ENCODE results near the gene TACO1. TPM values are rescaled to one million over a fixed set of nuclear protein-coding genes. Genes with fewer than 3 reads are reported as not detected.

The TACO1 gene
- total RNA-seq, 2 experiments from 2014 or later = 25.7 to 29.2 TPM

DNA sequence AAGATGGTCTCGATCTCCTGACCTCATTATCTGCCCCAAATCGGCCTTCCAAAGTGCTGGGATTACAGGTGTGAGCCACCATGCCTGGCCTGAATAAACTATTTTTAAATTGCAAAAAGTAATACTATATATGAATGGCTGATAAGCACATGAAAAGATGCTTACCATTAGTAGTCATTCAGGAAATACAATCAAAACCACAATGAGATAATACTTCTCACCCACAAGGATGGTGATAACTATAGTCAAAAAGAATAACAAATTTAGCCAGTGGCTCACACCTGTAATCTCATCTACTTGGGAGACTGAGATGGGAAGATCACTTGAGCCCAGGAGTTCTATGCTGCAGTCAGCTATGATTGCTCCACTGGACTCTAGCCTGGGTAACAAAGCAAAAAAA lies 2.4 kb upstream of the TACO1 start:
- Mint-ChIP-seq H3K4me3 (no peak overlapping the region), H3K27me3 (no peaks in the 10 kb centered on the region), H3K36me3 (ENCODE audit: low read depth) (peaks cover 7% of the 10 kb centered on the region), H3K27ac (no peak overlapping the region), H3K9me3 (ENCODE audit: low read depth) (no peaks in the 10 kb centered on the region), H3K4me1 (peaks cover 31% of the 10 kb centered on the region)
- intact Hi-C loops (cut with DNase I, micrococcal nuclease) = no loop called here
- CTCF ChIA-PET = no interaction called here
- no peak for DNase-seq
- peak; percentile 19 for ATAC-seq
- POLR2A ChIA-PET = no interaction called here

DNA sequence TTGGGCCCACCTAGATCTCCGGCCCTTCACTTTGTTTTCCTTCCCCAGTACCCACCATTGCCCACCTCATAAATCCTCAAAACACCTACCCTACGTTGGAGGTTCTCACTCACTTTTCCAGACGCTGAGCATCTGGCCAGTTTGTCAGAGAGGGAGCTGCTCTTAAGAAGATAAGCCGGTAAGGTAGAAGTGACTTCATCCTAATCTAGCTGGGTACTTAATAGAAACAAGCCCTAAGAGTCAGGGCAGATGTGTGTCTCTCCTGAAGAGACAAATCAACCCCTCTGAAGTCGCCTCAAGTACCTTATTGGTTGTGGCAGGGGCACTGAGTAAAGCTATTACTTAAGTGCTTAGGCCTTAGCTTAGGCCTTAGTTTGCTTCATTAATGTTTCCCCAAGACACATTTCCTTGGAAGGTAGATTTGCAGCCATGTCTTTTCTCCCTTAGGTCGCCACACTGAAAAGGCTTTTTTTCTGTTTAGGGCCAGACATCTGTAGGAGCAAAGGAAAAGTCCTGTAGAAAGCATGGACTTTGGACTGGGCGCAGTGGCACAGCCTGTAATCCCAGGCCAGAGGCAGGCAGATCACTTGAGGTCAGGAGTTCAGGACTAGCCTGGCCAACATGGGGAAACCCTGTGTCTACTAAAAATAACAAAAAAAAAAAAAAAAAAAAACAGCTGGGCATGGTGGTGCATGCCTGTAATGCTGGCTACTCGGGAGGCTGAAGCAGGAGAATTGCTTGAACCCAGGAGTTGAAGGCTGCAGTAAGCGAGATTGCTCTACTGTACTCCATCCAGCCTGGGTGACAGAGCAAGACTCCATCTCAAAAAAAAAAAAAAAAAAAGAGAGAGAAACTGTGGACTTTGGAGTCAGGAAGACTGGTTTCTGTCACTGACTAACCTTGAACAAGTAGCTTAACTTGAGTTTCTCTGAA lies 1.0 kb downstream of the TACO1 start:
- ChIA-PET CTCF (interaction anchor here (0.8 to 2.7 kb wide), 6 partner anchors 9 to 195 kb away, joined by 3 to 21 read pairs (median 4); no protein-coding TSS in a partner anchor), POLR2A (interaction anchor here (0.5 to 1.2 kb wide), 3 partner anchors 9 to 54 kb away, joined by 4 to 5 read pairs (median 5); partner anchors contain the start of gene DCAF7)
- ATAC-seq (no peak), DNase-seq (no peak)
- H3K27me3 Mint-ChIP-seq = no peaks in the 10 kb centered on the region
- peaks cover 11% of the 10 kb centered on the region for H3K36me3 Mint-ChIP-seq (ENCODE audit: low read depth)
- peak overlapping the region; percentile 97 for H3K4me3 Mint-ChIP-seq
- H3K4me1 Mint-ChIP-seq = peaks cover 31% of the 10 kb centered on the region
- intact Hi-C loops (cut with DNase I, micrococcal nuclease) = loop anchor here in 1 of 2 experiments (2.0 kb wide), 1 partner anchor 51 kb away; the partner anchor contains the start of gene DCAF7
- H3K27ac Mint-ChIP-seq = peak overlapping the region; percentile 95
- no peaks in the 10 kb centered on the region for H3K9me3 Mint-ChIP-seq (ENCODE audit: low read depth)

DNA sequence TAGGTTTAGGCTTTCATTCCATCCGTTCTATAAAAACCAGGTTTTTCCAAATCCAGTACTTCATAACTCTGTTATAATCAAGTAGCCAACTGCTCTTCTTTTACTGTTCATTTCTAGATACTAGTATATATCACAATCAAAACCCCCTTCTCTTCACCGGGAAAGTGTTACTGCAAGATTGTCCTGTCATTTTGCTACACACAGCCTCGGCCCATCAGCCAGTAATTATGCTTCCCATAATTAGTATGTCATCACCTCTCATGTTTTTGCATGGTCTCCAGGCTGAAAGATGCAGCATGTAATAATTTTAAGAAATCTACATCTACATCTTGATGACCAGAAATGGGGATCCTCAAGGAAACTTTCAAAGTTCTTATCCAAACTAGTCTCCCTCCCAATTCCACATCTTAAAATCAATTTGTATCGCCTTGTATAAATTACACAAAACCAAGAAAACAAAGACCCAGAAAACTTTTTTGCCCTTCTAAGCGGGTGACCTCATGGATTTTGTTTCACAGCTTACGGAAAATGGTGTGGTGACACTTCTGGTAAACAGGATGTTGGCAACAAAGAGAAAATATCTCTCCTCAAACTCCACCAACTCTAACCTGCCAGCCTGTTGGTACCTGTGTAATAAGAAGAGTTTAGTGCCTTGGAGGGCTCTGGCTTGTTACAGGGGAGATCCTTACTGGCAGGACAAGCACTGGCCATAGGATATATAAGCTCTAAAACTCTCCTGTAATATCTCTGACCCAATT lies 9.3 kb downstream of the TACO1 start:
- Mint-ChIP-seq H3K4me3 (peak overlapping the region; percentile 7), H3K27me3 (no peaks in the 10 kb centered on the region), H3K27ac (peak overlapping the region; percentile 91), H3K4me1 (peaks cover 27% of the 10 kb centered on the region), H3K36me3 (ENCODE audit: low read depth) (peaks cover 32% of the 10 kb centered on the region), H3K9me3 (ENCODE audit: low read depth) (no peaks in the 10 kb centered on the region)
- intact Hi-C loops (cut with DNase I, micrococcal nuclease) = loop anchor here in 1 of 2 experiments (5.0 kb wide), 1 partner anchor 133 kb away; the partner anchor contains the start of gene ACE
- peak; percentile 48 for DNase-seq
- ChIA-PET CTCF (interaction anchor here (0.9 to 7.4 kb wide), 5 partner anchors 9 to 239 kb away, joined by 3 to 121 read pairs (median 5); partner anchors contain the start of genes DCAF7, MAP3K3 and TACO1), POLR2A (interaction anchor here (1.2 to 2.2 kb wide), 2 partner anchors 8 to 12 kb away, joined by 5 to 15 read pairs; partner anchors contain the start of gene MAP3K3)
- ATAC-seq = peak; percentile 40

DNA sequence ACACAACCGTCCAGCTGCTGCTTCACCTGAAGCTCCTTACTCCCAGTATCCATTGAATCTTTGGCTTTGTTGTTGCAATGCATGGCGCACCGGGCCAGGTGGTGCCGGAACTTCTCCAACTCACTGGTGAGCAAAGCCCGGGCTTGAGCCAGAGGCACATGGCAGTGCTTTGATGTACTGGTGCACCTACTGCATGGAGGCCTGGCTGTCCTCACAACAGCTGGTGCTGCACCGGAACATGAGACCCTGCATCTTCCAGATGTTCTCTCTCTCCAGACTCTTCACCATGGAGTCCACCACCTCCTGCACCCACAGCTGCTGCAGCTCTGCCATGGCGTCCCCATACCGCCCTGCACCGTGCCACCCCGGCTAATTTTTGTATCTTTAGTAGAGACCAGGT lies 10.2 kb downstream of the TACO1 start:
- POLR2A ChIA-PET = interaction anchor here (0.7 to 2.2 kb wide), 5 partner anchors 9 to 103 kb away, joined by 3 to 15 read pairs (median 5); partner anchors contain the start of gene MAP3K3

DNA sequence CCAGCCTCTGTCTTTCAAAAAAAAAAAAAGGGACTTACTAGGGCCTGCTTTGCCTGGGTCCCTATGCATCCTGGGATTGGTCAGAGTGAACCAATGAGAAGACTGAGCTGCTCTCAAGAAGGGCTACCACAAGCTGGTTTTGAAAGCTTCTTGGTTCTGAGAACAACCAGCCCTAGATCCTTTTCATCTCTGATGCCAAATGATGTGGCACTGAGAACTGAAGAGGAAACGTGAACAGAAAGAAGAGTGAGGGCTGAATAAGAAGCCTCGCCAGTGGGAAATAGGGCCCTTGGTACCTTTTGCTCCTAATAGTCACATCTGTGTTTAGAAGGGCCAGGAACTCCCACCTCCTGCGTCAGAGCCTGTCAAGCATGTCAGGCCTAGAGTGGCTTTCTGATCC lies 10.7 kb downstream of the TACO1 start:
- Mint-ChIP-seq H3K27me3 (no peaks in the 10 kb centered on the region), H3K4me1 (peaks cover 27% of the 10 kb centered on the region), H3K9me3 (ENCODE audit: low read depth) (no peaks in the 10 kb centered on the region), H3K36me3 (ENCODE audit: low read depth) (peaks cover 26% of the 10 kb centered on the region), H3K4me3 (peak overlapping the region; percentile 51), H3K27ac (peak overlapping the region; percentile 91)
- DNase-seq (peak; percentile 59), ATAC-seq (peak; percentile 85)
- intact Hi-C loops (cut with DNase I, micrococcal nuclease) = loop anchor here (1.0 to 5.0 kb wide), 2 partner anchors 61 to 134 kb away; partner anchors contain the start of genes ACE (in 1 of the 2) and DCAF7 (in 1 of the 2)
- ChIA-PET CTCF (interaction anchor here (0.6 to 7.4 kb wide), 63 partner anchors 8 to 522 kb away, joined by 3 to 121 read pairs (median 5); partner anchors contain the start of genes ACE, DCAF7, MAP3K3 and TACO1), POLR2A (interaction anchor here (0.6 to 2.2 kb wide), 11 partner anchors 10 to 978 kb away, joined by 3 to 15 read pairs (median 5); partner anchors contain the start of gene MAP3K3)

More for the DNA sequence above, 10.2 kb downstream of the TACO1 start:
- Mint-ChIP-seq H3K9me3 (ENCODE audit: low read depth) (no peaks in the 10 kb centered on the region), H3K27ac (peak overlapping the region; percentile 91), H3K4me1 (peaks cover 27% of the 10 kb centered on the region), H3K4me3 (peak overlapping the region; percentile 51), H3K36me3 (ENCODE audit: low read depth) (peaks cover 27% of the 10 kb centered on the region), H3K27me3 (no peaks in the 10 kb centered on the region)
- ATAC-seq (no peak), DNase-seq (peak; percentile 9)
- CTCF ChIA-PET = interaction anchor here (0.9 to 7.4 kb wide), 25 partner anchors 9 to 482 kb away, joined by 3 to 121 read pairs (median 6); partner anchors contain the start of genes DCAF7, MAP3K3 and TACO1
- intact Hi-C loops (cut with DNase I, micrococcal nuclease) = loop anchor here (1.0 to 5.0 kb wide), 2 partner anchors 61 to 134 kb away; partner anchors contain the start of genes ACE (in 1 of the 2) and DCAF7 (in 1 of the 2)

DNA sequence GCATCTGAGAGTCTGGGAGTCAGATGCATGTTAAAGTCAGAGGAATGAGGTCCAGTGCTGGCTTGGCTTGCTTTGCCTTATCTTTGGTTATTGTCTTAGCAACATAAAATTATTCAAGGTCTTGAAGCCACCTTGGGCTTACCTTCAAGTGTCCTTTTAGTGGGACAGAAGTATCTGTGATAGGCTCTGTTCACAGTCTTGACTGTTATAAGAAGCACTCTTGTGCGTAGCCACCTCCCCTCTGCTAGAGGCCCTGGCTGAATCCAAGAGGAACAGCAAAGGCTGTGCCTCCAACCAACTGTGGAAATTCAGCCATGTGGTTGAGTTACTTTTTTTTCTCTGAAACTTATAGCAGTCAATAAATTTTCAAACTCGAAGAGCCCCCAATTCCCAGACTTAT lies 13.0 kb downstream of the TACO1 start:
- CTCF ChIA-PET = interaction anchor here (0.6 to 7.4 kb wide), 6 partner anchors 9 to 187 kb away, joined by 3 to 121 read pairs (median 18); partner anchors contain the start of gene MAP3K3
- intact Hi-C loops (cut with DNase I, micrococcal nuclease) = loop anchor here in 1 of 2 experiments (5.0 kb wide), 1 partner anchor 136 kb away; the partner anchor contains the start of gene ACE
- ATAC-seq (no peak), DNase-seq (no peak)
- POLR2A ChIA-PET = no interaction called here
- Mint-ChIP-seq H3K27ac (no peak overlapping the region), H3K4me1 (peaks cover 27% of the 10 kb centered on the region), H3K9me3 (ENCODE audit: low read depth) (no peaks in the 10 kb centered on the region), H3K27me3 (no peaks in the 10 kb centered on the region), H3K36me3 (ENCODE audit: low read depth) (peaks cover 18% of the 10 kb centered on the region), H3K4me3 (no peak overlapping the region)

DNA sequence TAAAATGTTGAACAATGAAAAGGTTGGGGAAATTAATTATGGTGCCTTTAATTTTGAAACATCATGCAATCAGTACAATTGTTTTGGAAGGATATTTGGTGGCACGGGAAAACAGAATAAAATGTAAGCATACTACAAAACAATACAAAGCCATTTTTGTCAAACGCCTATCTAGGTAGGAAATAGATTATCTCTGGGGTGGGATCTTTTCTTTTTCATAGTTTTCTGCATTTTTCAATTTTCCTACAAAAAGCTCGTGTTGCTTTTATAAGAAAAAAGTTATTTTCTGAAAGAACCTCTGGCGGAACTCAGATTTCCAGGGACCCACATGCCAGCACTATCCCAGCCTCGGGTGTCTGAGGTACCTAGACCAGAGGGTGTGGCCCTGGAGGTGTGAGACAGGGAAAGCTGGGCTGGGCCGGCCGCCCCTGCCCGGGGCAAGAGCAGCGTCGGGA lies 20.6 kb downstream of the TACO1 start:
- CTCF ChIA-PET = interaction anchor here (1.0 to 2.8 kb wide), 6 partner anchors 9 to 195 kb away, joined by 4 to 36 read pairs (median 4); no protein-coding TSS in a partner anchor
- Mint-ChIP-seq H3K27ac (peak overlapping the region; percentile 65), H3K9me3 (ENCODE audit: low read depth) (no peaks in the 10 kb centered on the region), H3K4me1 (peaks cover 31% of the 10 kb centered on the region), H3K36me3 (ENCODE audit: low read depth) (no peaks in the 10 kb centered on the region), H3K27me3 (no peaks in the 10 kb centered on the region), H3K4me3 (peak overlapping the region; percentile 82)
- POLR2A ChIA-PET = interaction anchor here (1.0 to 2.3 kb wide), 4 partner anchors 10 to 154 kb away, joined by 3 to 15 read pairs (median 4); no protein-coding TSS in a partner anchor
- no peak for ATAC-seq
- no peak for DNase-seq
- intact Hi-C loops (cut with DNase I, micrococcal nuclease) = loop anchor here (1.0 to 10.0 kb wide), 4 partner anchors 120 to 204 kb away; partner anchors contain the start of genes CCDC47 (in 1 of the 2), CYB561 (in 1 of the 2), DDX42 (in 1 of the 2) and FTSJ3 (in 1 of the 2)

DNA sequence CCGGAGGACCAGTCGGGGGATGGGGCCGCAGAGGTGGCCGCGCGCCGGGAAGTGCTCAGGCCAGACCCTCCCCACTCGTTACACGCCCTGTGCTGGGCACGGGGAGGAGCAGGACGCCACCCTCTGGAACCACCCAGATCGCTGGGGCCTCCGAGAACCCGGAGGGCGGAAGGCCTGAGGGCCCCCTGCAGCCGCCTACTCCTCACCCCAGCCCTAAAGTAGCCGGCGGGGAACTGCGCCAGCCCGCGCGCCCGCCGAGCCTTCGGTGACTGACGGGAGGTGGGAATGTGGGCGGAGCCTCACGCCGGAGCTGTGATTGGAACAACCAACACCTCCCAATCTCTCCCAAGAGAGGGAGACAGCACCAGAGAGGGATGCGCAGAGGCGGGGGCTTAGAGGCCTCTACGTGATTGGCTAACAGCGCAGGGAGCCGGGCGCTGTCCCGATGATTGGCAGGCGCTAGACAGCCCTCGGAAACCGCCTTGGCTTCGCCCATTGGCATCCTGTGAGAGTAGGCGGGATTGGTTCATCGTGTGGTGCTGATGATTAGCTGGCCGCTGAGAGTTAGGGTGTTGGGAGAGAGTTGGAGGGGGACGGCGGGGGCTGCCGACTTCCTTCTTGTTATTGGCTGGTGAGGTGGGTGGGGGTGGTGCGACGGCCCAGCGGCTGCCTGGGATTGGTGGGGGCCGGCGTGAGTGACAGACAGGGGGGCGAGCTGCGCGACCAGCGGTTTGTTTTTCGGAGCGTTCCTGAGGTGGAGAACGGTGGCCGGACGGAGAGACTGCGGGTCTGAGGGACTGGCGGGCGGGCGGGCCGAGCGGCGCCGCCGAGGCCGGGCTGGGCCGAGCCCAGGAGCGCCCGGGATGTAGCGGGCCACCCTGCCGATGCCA lies 21.2 kb downstream of the TACO1 start, which contains the start of gene MAP3K3:
Gene MAP3K3 (plus strand): TSS at position 734 of the 890 bp plus-strand sequence. CDS start 343 bp downstream, outside the sequence.
- Mint-ChIP-seq H3K4me1 (peaks cover 36% of the 10 kb centered on the region), H3K27me3 (no peaks in the 10 kb centered on the region), H3K9me3 (ENCODE audit: low read depth) (no peaks in the 10 kb centered on the region), H3K27ac (peak within 1 kb of the TSS; percentile 90), H3K4me3 (peak within 1 kb of the TSS; percentile 88), H3K36me3 (ENCODE audit: low read depth) (no peaks in the 10 kb centered on the region)
- ChIA-PET POLR2A (interaction anchor here (0.5 to 2.3 kb wide), 14 partner anchors 11 to 676 kb away, joined by 3 to 15 read pairs (median 4); partner anchors contain the start of genes CCDC47, DCAF7 and DDX42), CTCF (interaction anchor here (0.5 to 2.8 kb wide), 15 partner anchors 10 to 580 kb away, joined by 3 to 36 read pairs (median 3); no protein-coding TSS in a partner anchor)
- intact Hi-C loops (cut with DNase I, micrococcal nuclease) = loop anchor here (1.0 to 10.0 kb wide), 15 partner anchors 22 to 969 kb away; partner anchors contain the start of genes CCDC47 (in 2 of the 2), CYB561 (in 2 of the 2), FTSJ3 (in 2 of the 2) and PSMC5 (in 2 of the 2)
- ATAC-seq = peak; percentile 93
- peak; percentile 98 for DNase-seq

Measured in activated CD4-positive, alpha-beta T cell treated with anti-CD3 and anti-CD28 coated beads for 36 hours (primary cell).